HG02981 (cell line): ENCODE measurements around the gene PLA2G4F.

ENCODE experiments used
- ATAC-seq: cut with Tn5 transposase; IDR thresholded peaks from one replicate; pipeline ENCODE4 v1.9.1; 2021; ENCODE audit warnings: mild to moderate bottlenecking, moderate library complexity; ENCODE audit not compliant: unreplicated experiment

Gene PLA2G4F

GRCh38 chr15:42163947-42164550 is 7.6 kb upstream of the PLA2G4F start:
- ATAC-seq = no peak

- no peak for ATAC-seq
These were observed 6.9 kb upstream of the PLA2G4F start for GRCh38 chr15:42163291-42163690.

GRCh38 chr15:42160136-42160535 is 3.7 kb upstream of the PLA2G4F start:
- no peak for ATAC-seq

- no peak for ATAC-seq
These were observed 3.1 kb upstream of the PLA2G4F start for GRCh38 chr15:42159381-42160015.

GRCh38 chr15:42158941-42159340 is 2.5 kb upstream of the PLA2G4F start:
- no peak for ATAC-seq

- no peak for ATAC-seq
These were observed 1.7 kb upstream of the PLA2G4F start for GRCh38 chr15:42157981-42158765.

- ATAC-seq = no peak
These were observed 945 bp upstream of the PLA2G4F start for GRCh38 chr15:42157381-42157780.

- no peak for ATAC-seq
These were observed 742 bp downstream of the PLA2G4F start for GRCh38 chr15:42155546-42156242.

- no peak for ATAC-seq
These were observed 1.5 kb downstream of the PLA2G4F start for GRCh38 chr15:42154956-42155355.

- ATAC-seq = no peak
These were observed 2.1 kb downstream of the PLA2G4F start for GRCh38 chr15:42154212-42154941.

GRCh38 chr15:42153874-42154211 is 2.6 kb downstream of the PLA2G4F start:
- ATAC-seq = no peak

- ATAC-seq = no peak
These were observed 3.3 kb downstream of the PLA2G4F start for GRCh38 chr15:42152921-42153698.

GRCh38 chr15:42152196-42152920 is 4.1 kb downstream of the PLA2G4F start:
- ATAC-seq = no peak

- ATAC-seq = no peak
These were observed 4.7 kb downstream of the PLA2G4F start for GRCh38 chr15:42151736-42152135.

GRCh38 chr15:42151141-42151561 is 5.3 kb downstream of the PLA2G4F start:
- no peak for ATAC-seq

GRCh38 chr15:42150219-42150970 is 6.0 kb downstream of the PLA2G4F start:
- no peak for ATAC-seq

GRCh38 chr15:42149493-42150218 is 6.8 kb downstream of the PLA2G4F start:
- ATAC-seq = no peak
